Prostate gland (tissue), 2 donors: ENCODE measurements around the gene ICOSLG. TPM values are rescaled to one million over a fixed set of nuclear protein-coding genes. Genes with fewer than 3 reads are reported as not detected.
"Not testable (repeated sequence)": the region's sequence is repeated elsewhere in the genome, so short reads cannot be mapped to it uniquely, and the experiment has no call there.

Experiments used
- DNase-seq: peaks from one replicate; pipeline ENCODE4 v3.0.0-alpha.2; 2019; ENCODE audit warnings: low spot score
- H3K27ac ChIP-seq, 2 donors: fragments of 200-600 bp; sonication (generic); 2 replicates each; pipeline ENCODE4 v1.5.1; 2017 to 2019
- H3K27me3 ChIP-seq: fragments of 200-600 bp; sonication (generic); replicated peaks from 2 replicates; pipeline ENCODE4 v1.5.1; 2019; ENCODE audit not compliant: insufficient read depth
- H3K36me3 ChIP-seq, 2 donors: fragments of 200-600 bp; sonication (generic); 1 replicate in 1 of 2; 2 replicates in 1 of 2; pipeline versions ENCODE4 v1.5.1 to v1.8.1; 2017 to 2019
- H3K4me1 ChIP-seq: fragments of 200-600 bp; sonication (generic); replicated peaks from 2 replicates; pipeline ENCODE4 v1.5.1; 2019
- H3K4me3 ChIP-seq, 2 donors: fragments of 200-600 bp; sonication (generic); 2 replicates each; pipeline ENCODE4 v1.5.1; 2017 to 2019
- H3K9me3 ChIP-seq: fragments of 200-600 bp; sonication (generic); 2 replicates; pipeline ENCODE4 v1.5.1; 2017
- POLR2A ChIP-seq: fragments of 450-650 bp; IDR thresholded peaks from one replicate; pipeline ENCODE4 v1.6.1; 2016; ENCODE audit warnings: antibody characterized with exemption, mild to moderate bottlenecking
- POLR2AphosphoS5 ChIP-seq: sonication (generic); formaldehyde crosslinking; IDR thresholded peaks from one replicate; pipeline ENCODE4 v1.6.1; 2017; ENCODE audit warnings: antibody characterized with exemption
- WGBS: methylation state at CpG from one replicate; pipeline ENCODE4 v1.1.5; 2018; 5-methylcytosine and 5-hydroxymethylcytosine counted together
- intact Hi-C: fragments of 100-400 bp; cut with DNase I; formaldehyde crosslinking; loops from one replicate; pipeline ENCODE4 v1.14.2; 2022
- total RNA-seq, 2 donors: library from RNA; depleted of rRNA; stranded (reverse); fragments of >200 nt; gene quantifications; one replicate each; pipeline ENCODE4 v1.1.0, GENCODE V29; 2016
- TF ChIP-seq, protein P1 (sequence below), 4 experiments: fragments of 200-600 bp in 2 of 4; fragments of 450-650 bp in 2 of 4; sonication (generic) in 2 of 4; IDR thresholded peaks; 1 replicate in 3 of 4; 2 replicates in 1 of 4; pipeline ENCODE4 v1.5.1; 2016 to 2019; ENCODE audit warnings: antibody characterized with exemption in 4 of 4, mild to moderate bottlenecking in 2 of 4, moderate library complexity in 2 of 4

ICOSLG gene
- total RNA-seq, 2 donors from 2014 or later = 3.4 to 3.7 TPM

DNA sequence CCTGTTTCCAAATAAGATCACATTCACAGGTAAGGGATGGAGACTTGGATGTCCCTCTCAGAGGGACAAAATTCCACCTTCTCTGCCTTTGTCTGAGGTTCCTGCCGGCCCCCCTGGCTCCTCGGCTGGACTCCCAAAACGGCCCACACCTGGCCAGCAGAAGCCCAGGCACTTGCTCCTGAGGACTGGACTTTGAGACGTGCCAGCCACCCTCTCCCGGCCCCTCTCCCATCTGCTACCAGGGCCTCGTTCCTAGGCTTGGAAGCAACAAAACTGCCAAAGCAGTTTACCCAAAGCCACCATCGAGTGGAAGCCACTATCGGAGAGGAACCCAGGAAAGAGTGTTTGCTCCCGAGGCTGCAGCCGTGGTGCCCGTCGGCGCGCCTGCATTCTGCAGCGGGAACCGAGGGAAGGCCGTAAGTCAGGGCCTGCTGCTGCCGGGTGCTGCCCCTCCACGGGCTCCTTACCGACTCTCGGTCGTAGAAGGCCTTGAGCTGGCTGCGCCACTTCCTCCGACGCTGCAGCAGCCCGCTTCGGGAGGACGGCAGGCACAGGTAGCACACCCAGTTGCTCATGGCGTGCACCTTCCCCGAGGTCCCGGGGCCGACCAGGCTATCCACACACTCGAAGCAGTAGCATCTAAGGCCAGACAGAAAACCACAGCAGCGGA lies 17.4 kb upstream of the ICOSLG start:
- no peaks in the 10 kb centered on the region for H3K27me3 ChIP-seq

DNA sequence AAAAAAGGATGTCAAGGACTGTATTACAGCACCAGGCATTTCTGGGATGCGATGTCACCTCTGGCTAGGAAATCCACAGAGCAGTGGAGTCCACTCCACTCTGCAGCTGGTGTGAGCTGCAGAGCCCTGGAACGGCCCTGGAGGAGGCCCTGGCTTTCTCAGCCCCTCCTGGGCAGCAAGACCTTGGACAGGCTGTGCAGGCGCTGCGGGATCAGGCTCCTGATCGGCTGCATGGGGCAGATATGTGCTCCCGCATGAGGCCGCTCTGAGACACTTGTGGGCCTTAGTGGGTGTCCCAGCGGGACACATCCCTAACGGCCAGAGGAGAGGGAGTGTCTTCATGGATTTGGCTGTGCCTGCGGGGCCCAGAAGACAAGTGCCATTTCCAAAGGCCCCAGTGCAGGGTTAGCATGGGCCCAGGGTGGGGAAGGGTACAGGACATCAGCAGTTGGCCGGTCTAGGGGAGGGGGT lies 14.8 kb upstream of the ICOSLG start:
- 91% methylated on average over 11 of the region's 11 CpGs for WGBS
- no peak for DNase-seq
- Histone ChIP-seq H3K27ac (no peak overlapping the region), H3K36me3 (no peaks in the 10 kb centered on the region), H3K4me1 (no peaks in the 10 kb centered on the region), H3K9me3 (no peaks in the 10 kb centered on the region), H3K27me3 (no peaks in the 10 kb centered on the region), H3K4me3 (no peak overlapping the region)
- intact Hi-C loops = no loop called here
- TF ChIP-seq POLR2AphosphoS5 (no peak), POLR2A (no peak)
- TF ChIP-seq, protein P1, sequence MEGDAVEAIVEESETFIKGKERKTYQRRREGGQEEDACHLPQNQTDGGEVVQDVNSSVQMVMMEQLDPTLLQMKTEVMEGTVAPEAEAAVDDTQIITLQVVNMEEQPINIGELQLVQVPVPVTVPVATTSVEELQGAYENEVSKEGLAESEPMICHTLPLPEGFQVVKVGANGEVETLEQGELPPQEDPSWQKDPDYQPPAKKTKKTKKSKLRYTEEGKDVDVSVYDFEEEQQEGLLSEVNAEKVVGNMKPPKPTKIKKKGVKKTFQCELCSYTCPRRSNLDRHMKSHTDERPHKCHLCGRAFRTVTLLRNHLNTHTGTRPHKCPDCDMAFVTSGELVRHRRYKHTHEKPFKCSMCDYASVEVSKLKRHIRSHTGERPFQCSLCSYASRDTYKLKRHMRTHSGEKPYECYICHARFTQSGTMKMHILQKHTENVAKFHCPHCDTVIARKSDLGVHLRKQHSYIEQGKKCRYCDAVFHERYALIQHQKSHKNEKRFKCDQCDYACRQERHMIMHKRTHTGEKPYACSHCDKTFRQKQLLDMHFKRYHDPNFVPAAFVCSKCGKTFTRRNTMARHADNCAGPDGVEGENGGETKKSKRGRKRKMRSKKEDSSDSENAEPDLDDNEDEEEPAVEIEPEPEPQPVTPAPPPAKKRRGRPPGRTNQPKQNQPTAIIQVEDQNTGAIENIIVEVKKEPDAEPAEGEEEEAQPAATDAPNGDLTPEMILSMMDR (IDR thresholded peaks at IDR 0.05) = no peak

More for the DNA sequence above, 17.4 kb upstream of the ICOSLG start:
- no peaks in the 10 kb centered on the region for H3K9me3 ChIP-seq
- H3K4me1 ChIP-seq = no peaks in the 10 kb centered on the region
- H3K36me3 ChIP-seq = no peaks in the 10 kb centered on the region
- TF ChIP-seq, protein P1 (IDR thresholded peaks at IDR 0.05) = no peak
- TF ChIP-seq POLR2A (no peak), POLR2AphosphoS5 (no peak)
- no peak overlapping the region for H3K4me3 ChIP-seq
- intact Hi-C loops = no loop called here
- no peak overlapping the region for H3K27ac ChIP-seq
- DNase-seq = no peak
- 92% methylated on average over 31 of the region's 34 CpGs for WGBS

DNA sequence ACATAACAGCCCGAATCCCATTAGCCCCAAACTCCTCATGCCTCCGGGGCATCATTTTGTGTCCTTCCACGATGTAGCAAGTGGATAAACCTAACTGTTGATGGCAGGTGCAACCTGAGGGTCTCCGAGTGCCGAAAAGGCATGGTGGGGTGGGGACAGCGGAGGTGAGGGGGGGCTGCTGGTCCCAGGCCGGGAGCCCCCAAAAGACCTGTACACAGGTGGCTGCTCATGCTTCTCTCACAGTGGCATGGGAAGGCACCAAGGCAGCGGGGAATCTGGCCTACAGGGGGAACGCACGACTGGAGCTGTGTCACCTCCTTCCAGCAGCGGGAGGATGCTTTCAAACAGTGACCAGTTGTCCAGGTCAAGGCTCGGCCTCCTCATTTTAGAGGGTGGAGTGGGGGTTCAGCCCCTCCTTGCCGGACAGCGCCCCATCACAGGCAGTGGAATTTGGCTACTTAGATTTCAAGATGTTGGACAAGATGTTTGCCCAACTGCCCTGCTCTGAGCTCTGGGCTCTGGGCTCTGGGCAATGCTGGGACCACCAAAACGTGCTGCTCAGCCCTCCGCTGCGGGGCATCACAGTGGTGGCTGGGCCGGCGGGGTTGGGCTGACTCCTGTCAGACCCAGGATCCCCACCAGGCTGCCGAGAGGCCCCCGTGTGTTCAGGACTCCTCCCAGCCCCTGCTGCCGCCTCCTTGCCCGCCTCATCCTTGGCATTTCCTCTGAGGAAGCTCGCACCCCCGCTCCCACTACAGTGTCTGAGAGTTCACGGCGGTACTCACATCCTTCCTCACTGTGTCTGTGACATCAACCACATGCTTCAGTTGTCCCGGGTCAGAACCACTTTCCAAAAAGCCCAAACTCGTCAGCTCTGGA lies 13.3 kb upstream of the ICOSLG start:
- no peaks in the 10 kb centered on the region for H3K9me3 ChIP-seq
- H3K4me1 ChIP-seq = no peaks in the 10 kb centered on the region
- intact Hi-C loops = no loop called here
- no peak for DNase-seq
- H3K27ac ChIP-seq = no peak overlapping the region
- no peak overlapping the region for H3K4me3 ChIP-seq
- TF ChIP-seq, protein P1 (IDR thresholded peaks at IDR 0.05) = no peak
- TF ChIP-seq POLR2A (no peak), POLR2AphosphoS5 (no peak)
- WGBS = 71% methylated on average over 28 of the region's 29 CpGs
- H3K27me3 ChIP-seq = no peaks in the 10 kb centered on the region
- no peaks in the 10 kb centered on the region for H3K36me3 ChIP-seq

DNA sequence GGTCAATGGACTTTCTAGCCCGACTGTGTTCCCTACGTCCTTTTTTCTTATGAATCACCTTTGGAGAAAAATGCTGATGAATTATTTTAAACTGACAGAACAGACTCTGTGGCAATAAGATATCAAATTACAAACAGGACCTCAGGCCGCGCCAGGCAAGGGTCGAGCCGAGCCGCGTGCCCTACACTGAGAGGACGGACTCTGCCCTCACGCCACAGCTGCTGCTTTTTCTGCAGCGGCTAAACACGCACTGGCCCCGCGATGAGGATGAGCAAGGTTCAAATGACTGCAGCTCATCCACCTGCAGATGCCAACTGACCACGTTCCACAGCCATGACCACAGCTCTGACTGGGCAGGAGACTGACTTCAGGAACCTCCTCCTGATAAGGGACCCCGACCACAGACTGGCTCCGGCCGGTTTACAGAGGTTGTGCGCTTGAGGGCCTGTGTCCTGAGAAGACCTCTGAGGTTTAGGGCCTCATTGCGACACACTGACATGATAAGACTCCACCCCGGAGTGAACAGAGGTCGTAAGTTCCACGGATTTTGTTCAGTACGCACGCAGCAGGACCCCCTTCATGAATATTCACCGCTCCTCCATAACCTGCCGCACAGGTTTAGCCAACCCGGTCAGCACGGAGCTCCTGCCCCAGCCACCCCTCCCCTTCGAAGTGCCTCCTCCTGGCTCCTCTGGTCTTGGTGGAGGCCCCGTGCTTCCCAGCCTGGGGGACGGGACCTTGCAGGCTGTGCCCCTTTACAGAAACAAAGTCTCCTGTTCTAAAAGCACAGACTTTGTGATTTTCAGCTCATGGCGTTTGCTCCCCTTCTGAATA lies 8.7 kb upstream of the ICOSLG start:
- WGBS = no CpG with 5 or more reads among the region's 33 CpGs
- H3K27me3 ChIP-seq, intact Hi-C loops, H3K27ac ChIP-seq, H3K4me3 ChIP-seq, H3K4me1 ChIP-seq, H3K36me3 ChIP-seq, DNase-seq, H3K9me3 ChIP-seq: not testable (repeated sequence)

DNA sequence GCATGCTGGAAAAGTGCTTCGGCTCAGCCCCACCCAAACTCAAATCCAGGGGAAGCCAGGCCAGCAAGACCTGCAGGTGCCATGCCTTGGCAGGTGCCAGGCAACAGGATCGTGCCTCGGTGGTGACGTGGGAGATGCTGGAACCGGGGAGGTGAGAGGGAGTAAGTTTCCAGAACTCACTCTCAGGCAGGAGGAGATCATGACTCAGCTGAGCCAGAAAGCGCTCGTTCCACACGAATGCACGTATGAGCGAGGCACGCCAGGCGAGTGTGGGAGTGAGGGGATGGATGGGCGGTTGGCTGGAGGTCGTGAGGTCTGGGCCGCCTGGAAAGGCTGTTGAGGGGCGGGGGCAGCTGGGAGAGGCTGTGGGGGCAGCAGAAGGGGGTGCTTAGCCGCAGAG lies 7.2 kb upstream of the ICOSLG start:
- H3K27me3 ChIP-seq, H3K4me3 ChIP-seq, H3K27ac ChIP-seq, H3K9me3 ChIP-seq, intact Hi-C loops, H3K36me3 ChIP-seq, DNase-seq, H3K4me1 ChIP-seq: not testable (repeated sequence)
- no CpG with 5 or more reads among the region's 17 CpGs for WGBS

DNA sequence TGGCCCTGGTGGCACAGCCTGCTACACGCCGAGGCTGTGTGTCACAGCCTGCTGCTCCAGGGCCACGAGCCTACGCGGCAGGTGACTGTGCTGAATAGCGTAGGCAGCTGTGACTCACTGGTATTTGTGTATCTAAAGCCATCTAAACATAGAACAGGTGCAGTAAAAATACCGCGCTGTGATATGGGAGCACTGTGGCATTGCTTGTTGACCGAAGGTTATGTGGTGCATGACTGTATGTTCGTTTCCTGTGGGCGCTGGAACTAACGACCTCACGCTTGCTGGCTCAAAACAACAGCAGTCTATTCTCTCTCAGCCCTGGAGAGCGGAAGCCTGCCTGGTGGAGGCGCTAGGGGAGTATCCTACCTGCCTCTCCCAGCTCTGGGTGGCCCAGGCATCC lies 3.2 kb upstream of the ICOSLG start:
- DNase-seq, H3K27me3 ChIP-seq, H3K27ac ChIP-seq, H3K4me3 ChIP-seq, intact Hi-C loops, H3K4me1 ChIP-seq, H3K9me3 ChIP-seq, H3K36me3 ChIP-seq: not testable (repeated sequence)
- no CpG with 5 or more reads among the region's 15 CpGs for WGBS

DNA sequence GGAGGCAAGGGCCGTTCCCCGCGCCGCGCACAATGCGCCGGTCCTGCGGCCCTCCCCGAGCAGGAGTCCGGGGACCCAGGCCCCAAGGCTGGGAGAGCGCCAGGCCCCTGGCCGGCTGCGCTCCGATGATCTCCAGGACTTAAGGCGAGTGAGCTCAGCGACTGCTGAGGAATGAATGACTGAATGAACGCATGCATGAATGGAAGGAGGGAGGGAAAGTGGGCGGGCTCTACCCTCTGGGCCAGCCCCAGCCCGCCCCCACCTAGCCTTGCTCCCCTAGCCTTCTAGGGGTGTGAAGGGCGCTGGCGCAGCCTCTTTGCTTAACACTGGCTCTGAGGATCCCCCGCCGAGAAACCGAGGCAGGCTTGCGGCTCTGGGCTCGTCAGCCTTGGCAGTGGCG lies 538 bp upstream of the ICOSLG start:
- H3K9me3 ChIP-seq, DNase-seq, H3K4me1 ChIP-seq, H3K27me3 ChIP-seq, H3K36me3 ChIP-seq, H3K4me3 ChIP-seq, H3K27ac ChIP-seq, intact Hi-C loops: not testable (repeated sequence)
- no CpG with 5 or more reads among the region's 27 CpGs for WGBS

DNA sequence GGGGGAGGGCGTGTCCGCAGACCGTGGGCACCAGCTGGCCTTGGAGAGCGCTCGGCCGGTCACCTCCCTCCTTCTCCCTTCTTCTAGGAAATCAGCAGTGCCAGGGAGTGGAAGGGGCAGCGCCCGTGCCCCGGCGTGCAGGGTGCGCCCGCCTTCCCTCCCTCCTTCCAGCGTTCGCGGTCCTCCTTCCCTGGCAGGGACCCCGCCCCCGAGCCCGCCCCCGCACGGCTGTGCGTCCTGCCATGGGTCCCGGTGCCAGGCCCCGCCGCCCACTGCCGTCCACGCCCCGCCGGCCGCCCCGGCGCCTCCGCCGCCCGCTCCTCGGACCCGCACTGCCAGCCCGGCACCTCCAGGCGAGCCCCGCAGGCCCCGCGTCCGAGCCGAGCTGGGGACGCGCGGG lies 390 bp downstream of the ICOSLG start:
- no CpG with 5 or more reads among the region's 46 CpGs for WGBS
- H3K4me3 ChIP-seq, intact Hi-C loops, H3K36me3 ChIP-seq, DNase-seq, H3K4me1 ChIP-seq, H3K27me3 ChIP-seq, H3K9me3 ChIP-seq, H3K27ac ChIP-seq: not testable (repeated sequence)
